HEK293 (cell line): ENCODE results near the gene PDSS2.

Source experiments
- BCL11A ChIP-seq: fragments of 450-650 bp; formaldehyde crosslinking; IDR thresholded peaks from 2 replicates; pipeline ENCODE4 v1.5.1; 2016; ENCODE audit warnings: low read depth, missing biosample characterization, missing genetic modification characterization
- GLIS1 ChIP-seq: fragments of 450-650 bp; formaldehyde crosslinking; IDR thresholded peaks from 2 replicates; pipeline ENCODE4 v1.5.1; 2016; ENCODE audit warnings: missing biosample characterization, missing genetic modification characterization
- HOXA7 ChIP-seq: sonication (generic); formaldehyde crosslinking; IDR thresholded peaks from 2 replicates; pipeline ENCODE4 v1.8.1; 2022; ENCODE audit warnings: missing genetic modification reagents, borderline replicate concordance
- PRDM4 ChIP-seq: fragments of 450-650 bp; formaldehyde crosslinking; IDR thresholded peaks from 2 replicates; pipeline ENCODE4 v1.5.1; 2017; ENCODE audit warnings: missing biosample characterization, missing genetic modification characterization
- SP7 ChIP-seq: fragments of 450-650 bp; formaldehyde crosslinking; IDR thresholded peaks from 2 replicates; pipeline ENCODE4 v1.5.1; 2016; ENCODE audit warnings: missing biosample characterization, missing genetic modification characterization
- TCF7L2 ChIP-seq: IDR thresholded peaks from 2 replicates; pipeline ENCODE4 v1.6.1; 2011; ENCODE audit warnings: low read depth, mild to moderate bottlenecking, inconsistent platforms, low read length, moderate library complexity, borderline replicate concordance
- ZBTB1 ChIP-seq: fragments of 450-650 bp; formaldehyde crosslinking; IDR thresholded peaks from 2 replicates; pipeline ENCODE4 v1.5.1; 2016; ENCODE audit warnings: missing biosample characterization, missing genetic modification characterization
- ZBTB21 ChIP-seq: fragments of 450-650 bp; formaldehyde crosslinking; IDR thresholded peaks from 2 replicates; pipeline ENCODE4 v1.5.1; 2017; ENCODE audit warnings: missing biosample characterization, missing genetic modification characterization
- ZBTB7A ChIP-seq: fragments of 450-650 bp; formaldehyde crosslinking; IDR thresholded peaks from 2 replicates; pipeline ENCODE4 v1.5.1; 2016; ENCODE audit warnings: low read depth, missing biosample characterization, missing genetic modification characterization
- ZNF121 ChIP-seq: fragments of 450-650 bp; formaldehyde crosslinking; IDR thresholded peaks from 2 replicates; pipeline ENCODE4 v1.5.1; 2016; ENCODE audit warnings: missing biosample characterization, missing genetic modification characterization
- ZNF23 ChIP-seq: fragments of 450-650 bp; formaldehyde crosslinking; IDR thresholded peaks from 2 replicates; pipeline ENCODE4 v1.5.1; 2016; ENCODE audit warnings: missing biosample characterization, missing genetic modification characterization, borderline replicate concordance
- ZNF274 ChIP-seq, 2 experiments: fragments of 200-500 bp in 1 of 2; fragments of 450-650 bp in 1 of 2; sonication (Bioruptor generic) in 1 of 2; formaldehyde crosslinking in 1 of 2; IDR thresholded peaks; 2 replicates each; pipeline versions ENCODE4 v1.5.1 to v1.6.1; 2014 to 2016; ENCODE audit warnings: borderline replicate concordance in 1 of 2, inconsistent platforms in 1 of 2, low read length in 1 of 2, missing biosample characterization in 1 of 2, missing genetic modification characterization in 1 of 2
- ZNF335 ChIP-seq: fragments of 450-650 bp; formaldehyde crosslinking; conservative IDR thresholded peaks from 2 replicates; pipeline ENCODE4 v1.5.1; 2016; ENCODE audit warnings: missing biosample characterization, missing genetic modification characterization
- ZNF341 ChIP-seq: fragments of 450-650 bp; formaldehyde crosslinking; IDR thresholded peaks from 2 replicates; pipeline ENCODE4; 2016; ENCODE audit warnings: low read depth, missing biosample characterization, missing genetic modification characterization
- ZNF354C ChIP-seq: fragments of 450-650 bp; formaldehyde crosslinking; IDR thresholded peaks from 2 replicates; pipeline ENCODE4 v1.5.1; 2016; ENCODE audit warnings: missing biosample characterization, missing genetic modification characterization, low read depth, borderline replicate concordance
- ZNF404 ChIP-seq: fragments of 450-650 bp; formaldehyde crosslinking; IDR thresholded peaks from 2 replicates; pipeline ENCODE4 v1.5.1; 2017; ENCODE audit warnings: missing biosample characterization, missing genetic modification characterization
- ZNF433 ChIP-seq: fragments of 450-650 bp; formaldehyde crosslinking; IDR thresholded peaks from 2 replicates; pipeline ENCODE4 v1.5.1; 2016; ENCODE audit warnings: missing biosample characterization, missing genetic modification characterization, low read depth
- ZNF48 ChIP-seq: fragments of 450-650 bp; formaldehyde crosslinking; IDR thresholded peaks from 2 replicates; pipeline ENCODE4 v1.5.1; 2016; ENCODE audit warnings: missing biosample characterization, missing genetic modification characterization
- ZNF488 ChIP-seq: fragments of 450-650 bp; formaldehyde crosslinking; IDR thresholded peaks from 2 replicates; pipeline ENCODE4 v1.5.1; 2016; ENCODE audit warnings: missing biosample characterization, missing genetic modification characterization
- ZNF596 ChIP-seq: fragments of 450-650 bp; IDR thresholded peaks from 2 replicates; pipeline ENCODE4 v1.5.0; 2018; ENCODE audit warnings: missing biosample characterization, mild to moderate bottlenecking, missing genetic modification characterization, moderate library complexity
- ZNF654 ChIP-seq: fragments of 450-650 bp; formaldehyde crosslinking; IDR thresholded peaks from 2 replicates; pipeline ENCODE4 v1.5.1; 2016; ENCODE audit warnings: low read depth, missing biosample characterization, missing genetic modification characterization
- ZNF704 ChIP-seq: fragments of 450-650 bp; formaldehyde crosslinking; IDR thresholded peaks from 2 replicates; pipeline ENCODE4 v1.5.1; 2016; ENCODE audit warnings: missing biosample characterization, missing genetic modification characterization
- ZNF776 ChIP-seq: fragments of 450-650 bp; formaldehyde crosslinking; IDR thresholded peaks from 2 replicates; pipeline ENCODE4 v1.5.0; 2017; ENCODE audit warnings: missing biosample characterization, missing genetic modification characterization, borderline replicate concordance
- ZNF843 ChIP-seq: fragments of 450-650 bp; formaldehyde crosslinking; IDR thresholded peaks from 2 replicates; pipeline ENCODE4 v1.5.1; 2016; ENCODE audit warnings: missing biosample characterization, missing genetic modification characterization
- TF ChIP-seq, protein P1 (sequence below): fragments of 450-650 bp; formaldehyde crosslinking; IDR thresholded peaks from 2 replicates; pipeline ENCODE4 v1.5.1; 2016; ENCODE audit warnings: missing biosample characterization, missing genetic modification characterization
- TF ChIP-seq, protein P2 (sequence below): fragments of 450-650 bp; IDR thresholded peaks from 2 replicates; pipeline ENCODE4 v1.5.1; 2018; ENCODE audit warnings: missing biosample characterization, missing genetic modification characterization
- TF ChIP-seq, protein P3 (sequence below): fragments of 450-650 bp; formaldehyde crosslinking; IDR thresholded peaks from 2 replicates; pipeline ENCODE4 v1.5.1; 2016; ENCODE audit warnings: missing biosample characterization, missing genetic modification characterization

Gene PDSS2

DNA sequence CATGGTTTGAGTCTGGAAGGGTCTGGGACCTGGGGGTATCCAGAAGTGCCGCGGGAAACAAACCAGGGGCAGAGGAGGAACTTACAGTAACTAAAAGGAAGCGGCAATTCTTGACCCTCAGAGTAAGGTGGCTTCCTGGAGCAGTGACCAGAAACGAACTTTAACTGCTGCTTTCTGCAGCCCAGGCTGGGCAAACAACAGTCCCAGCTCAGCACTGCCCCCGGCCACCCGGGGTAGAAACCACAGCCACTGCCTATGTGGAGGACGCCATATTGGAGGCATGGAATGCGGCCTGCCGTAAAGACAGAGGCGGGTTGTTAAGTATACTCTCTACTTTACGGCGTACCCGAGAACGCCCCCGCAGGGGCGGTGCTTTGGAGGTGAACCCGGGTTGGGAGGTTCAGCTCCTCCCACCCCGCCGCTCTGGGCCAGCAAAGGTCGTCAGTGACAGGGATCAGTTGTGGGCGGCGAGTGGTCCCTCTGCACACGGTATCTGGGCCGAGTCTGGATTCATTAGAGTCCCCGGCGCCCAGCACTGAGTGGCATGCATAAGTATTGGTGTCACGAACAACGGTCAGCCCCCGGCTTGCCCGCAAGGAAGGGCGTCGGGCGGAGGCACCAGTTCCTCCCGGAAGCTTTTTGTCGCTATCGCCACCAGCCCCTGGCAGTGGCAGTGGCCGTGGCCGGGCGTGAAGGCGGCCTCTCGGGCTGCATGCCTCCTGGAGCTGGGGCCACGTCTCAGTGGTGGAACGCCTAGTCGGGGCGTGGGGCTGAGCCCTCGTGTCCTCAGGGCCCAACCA is at the start of gene PDSS2 (continued):
- TF ChIP-seq, protein P1, sequence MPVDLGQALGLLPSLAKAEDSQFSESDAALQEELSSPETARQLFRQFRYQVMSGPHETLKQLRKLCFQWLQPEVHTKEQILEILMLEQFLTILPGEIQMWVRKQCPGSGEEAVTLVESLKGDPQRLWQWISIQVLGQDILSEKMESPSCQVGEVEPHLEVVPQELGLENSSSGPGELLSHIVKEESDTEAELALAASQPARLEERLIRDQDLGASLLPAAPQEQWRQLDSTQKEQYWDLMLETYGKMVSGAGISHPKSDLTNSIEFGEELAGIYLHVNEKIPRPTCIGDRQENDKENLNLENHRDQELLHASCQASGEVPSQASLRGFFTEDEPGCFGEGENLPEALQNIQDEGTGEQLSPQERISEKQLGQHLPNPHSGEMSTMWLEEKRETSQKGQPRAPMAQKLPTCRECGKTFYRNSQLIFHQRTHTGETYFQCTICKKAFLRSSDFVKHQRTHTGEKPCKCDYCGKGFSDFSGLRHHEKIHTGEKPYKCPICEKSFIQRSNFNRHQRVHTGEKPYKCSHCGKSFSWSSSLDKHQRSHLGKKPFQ (tag by site-specific recombination): no peak
- TF ChIP-seq ZNF274 (IDR thresholded peaks at IDR 0.05; ENCODE audit: low read length) (no peak), ZNF274 (tag by site-specific recombination; IDR thresholded peaks at IDR 0.05; ENCODE audit: borderline replicate concordance) (no peak), ZNF433 (tag by site-specific recombination) (no peak), ZNF354C (tag by site-specific recombination) (no peak), ZNF776 (tag by site-specific recombination) (no peak), HOXA7 (CRISPR knock-in tag) (no peak), ZBTB1 (tag by site-specific recombination) (no peak), ZBTB7A (tag by site-specific recombination) (no peak), ZNF596 (no peak), ZNF341 (tag by site-specific recombination) (no peak; the same call in 1 of the 2 replicates), ZNF488 (tag by site-specific recombination) (no peak), ZNF121 (tag by site-specific recombination) (no peak), SP7 (tag by site-specific recombination) (peak; percentile 81), PRDM4 (tag by site-specific recombination) (0 out of 2 replicates have a peak, but pooled peaks have one; percentile 34), BCL11A (tag by site-specific recombination) (peak; percentile 79), ZNF704 (no peak), GLIS1 (tag by site-specific recombination) (no peak; the same call in 1 of the 2 replicates), ZNF843 (tag by site-specific recombination) (no peak; the same call in 1 of the 2 replicates), ZNF654 (tag by site-specific recombination) (no peak), TCF7L2 (no peak), ZBTB21 (tag by site-specific recombination) (no peak), ZNF404 (tag by site-specific recombination) (no peak), ZNF335 (tag by site-specific recombination) (peak; percentile 88), ZNF23 (no peak), ZNF48 (tag by site-specific recombination) (no peak)
- TF ChIP-seq, protein P2, sequence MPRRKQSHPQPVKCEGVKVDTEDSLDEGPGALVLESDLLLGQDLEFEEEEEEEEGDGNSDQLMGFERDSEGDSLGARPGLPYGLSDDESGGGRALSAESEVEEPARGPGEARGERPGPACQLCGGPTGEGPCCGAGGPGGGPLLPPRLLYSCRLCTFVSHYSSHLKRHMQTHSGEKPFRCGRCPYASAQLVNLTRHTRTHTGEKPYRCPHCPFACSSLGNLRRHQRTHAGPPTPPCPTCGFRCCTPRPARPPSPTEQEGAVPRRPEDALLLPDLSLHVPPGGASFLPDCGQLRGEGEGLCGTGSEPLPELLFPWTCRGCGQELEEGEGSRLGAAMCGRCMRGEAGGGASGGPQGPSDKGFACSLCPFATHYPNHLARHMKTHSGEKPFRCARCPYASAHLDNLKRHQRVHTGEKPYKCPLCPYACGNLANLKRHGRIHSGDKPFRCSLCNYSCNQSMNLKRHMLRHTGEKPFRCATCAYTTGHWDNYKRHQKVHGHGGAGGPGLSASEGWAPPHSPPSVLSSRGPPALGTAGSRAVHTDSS (tag by site-specific recombination): no peak
- TF ChIP-seq, protein P3, sequence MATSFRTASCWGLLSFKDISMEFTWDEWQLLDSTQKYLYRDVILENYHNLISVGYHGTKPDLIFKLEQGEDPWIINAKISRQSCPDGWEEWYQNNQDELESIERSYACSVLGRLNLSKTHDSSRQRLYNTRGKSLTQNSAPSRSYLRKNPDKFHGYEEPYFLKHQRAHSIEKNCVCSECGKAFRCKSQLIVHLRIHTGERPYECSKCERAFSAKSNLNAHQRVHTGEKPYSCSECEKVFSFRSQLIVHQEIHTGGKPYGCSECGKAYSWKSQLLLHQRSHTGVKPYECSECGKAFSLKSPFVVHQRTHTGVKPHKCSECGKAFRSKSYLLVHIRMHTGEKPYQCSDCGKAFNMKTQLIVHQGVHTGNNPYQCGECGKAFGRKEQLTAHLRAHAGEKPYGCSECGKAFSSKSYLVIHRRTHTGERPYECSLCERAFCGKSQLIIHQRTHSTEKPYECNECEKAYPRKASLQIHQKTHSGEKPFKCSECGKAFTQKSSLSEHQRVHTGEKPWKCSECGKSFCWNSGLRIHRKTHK: no peak
- TF ChIP-seq, all 188 proteins: peak for 55
